H1 (cell line): Measurements from ENCODE around the gene MEF2D. TPM values are rescaled to one million over a fixed set of nuclear protein-coding genes. Genes with fewer than 3 reads are reported as not detected.

Experiments
- CTCF ChIA-PET: fragments of 300-600 bp; sonication (Branson Sonifier 250); formaldehyde crosslinking; loops from one replicate; lab custom pipeline; 2021; ENCODE audit not compliant: partially characterized antibody; lab: Charles Lee
- POLR2A ChIA-PET: fragments of 300-600 bp; sonication (Branson Sonifier 250); formaldehyde crosslinking; loops from one replicate; lab custom pipeline; 2021; ENCODE audit warnings: inconsistent platforms; ENCODE audit not compliant: partially characterized antibody; lab: Charles Lee
- DNase-seq, 2 experiments: peaks; one replicate each; pipeline versions ENCODE4 v3.0.0 to v3.0.0-alpha.2; 2010 to 2022; ENCODE audit warnings: low spot score in 2 of 2, low read depth in 1 of 2, mixed read lengths in 1 of 2
- FAIRE-seq: peaks from 2 replicates; lab custom pipeline; 2011; peaks lifted over from hg19 to GRCh38; lab: Jason Lieb, UNC
- H2AFZ ChIP-seq: 2 replicates; pipeline ENCODE4 v1.8.1; 2012; ENCODE audit warnings: low read length, inconsistent platforms
- H2AK5ac ChIP-seq: 2 replicates; pipeline ENCODE4 v1.6.1; 2013; ENCODE audit warnings: low read depth, low read length
- H2BK120ac ChIP-seq: replicated peaks from 2 replicates; pipeline ENCODE3; 2013; ENCODE audit warnings: low read depth, low read length, inconsistent platforms
- H2BK12ac ChIP-seq: 2 replicates; pipeline ENCODE4 v1.6.1; 2013; ENCODE audit warnings: low read depth, low read length
- H2BK15ac ChIP-seq: 2 replicates; pipeline ENCODE4 v1.6.1; 2013; ENCODE audit warnings: low read length
- H2BK20ac ChIP-seq: 2 replicates; pipeline ENCODE4 v1.6.1; 2013; ENCODE audit warnings: low read length
- H2BK5ac ChIP-seq: 2 replicates; pipeline ENCODE4 v1.6.1; 2013; ENCODE audit warnings: low read depth, low read length
- H3K14ac ChIP-seq: 2 replicates; pipeline ENCODE4 v1.6.1; 2013; ENCODE audit warnings: inconsistent platforms; ENCODE audit not compliant: insufficient read length
- H3K18ac ChIP-seq: 2 replicates; pipeline ENCODE4 v1.6.1; 2013; ENCODE audit warnings: low read length; ENCODE audit errors: extremely low read depth
- H3K23ac ChIP-seq: 2 replicates; pipeline ENCODE4 v1.6.1; 2013; ENCODE audit warnings: inconsistent platforms; ENCODE audit not compliant: insufficient read length
- H3K23me2 ChIP-seq: 2 replicates; pipeline ENCODE4 v1.6.1; 2013; ENCODE audit warnings: low read depth, low read length
- H3K27ac ChIP-seq: 2 replicates; pipeline ENCODE4 v1.6.1; 2011; ENCODE audit warnings: low read depth, low read length, inconsistent platforms
- H3K27me3 ChIP-seq, 4 experiments: replicated peaks in 1 of 4; 1 replicate in 1 of 4; 2 replicates in 3 of 4; pipeline versions ENCODE4 v1.6.1 to v1.8.1; 2011 to 2013; ENCODE audit warnings: low read length in 3 of 4, mild to moderate bottlenecking in 3 of 4, inconsistent platforms in 2 of 4, mixed read lengths in 2 of 4, moderate library complexity in 1 of 4; ENCODE audit not compliant: control insufficient read depth in 3 of 4, insufficient read depth in 3 of 4; ENCODE audit errors: extremely low read depth in 1 of 4
- H3K36me3 ChIP-seq, 4 experiments: 2 replicates each; pipeline versions ENCODE4 v1.6.1 to v1.8.1; 2011 to 2013; ENCODE audit warnings: mild to moderate bottlenecking in 4 of 4, low read length in 3 of 4, moderate library complexity in 2 of 4, control low read depth in 1 of 4, inconsistent platforms in 1 of 4; ENCODE audit not compliant: insufficient read depth in 4 of 4, control insufficient read depth in 2 of 4
- H3K4ac ChIP-seq: replicated peaks from 2 replicates; pipeline ENCODE3; 2013; ENCODE audit warnings: low read length, low read depth, mixed read lengths, inconsistent platforms; ENCODE audit not compliant: insufficient read length
- H3K4me1 ChIP-seq, 4 experiments: replicated peaks in 1 of 4; 1 replicate in 1 of 4; 2 replicates in 3 of 4; pipeline versions ENCODE4 v1.6.1 to v1.8.1; 2011 to 2013; ENCODE audit warnings: low read length in 3 of 4, inconsistent platforms in 2 of 4, mixed read lengths in 1 of 4; ENCODE audit not compliant: insufficient read depth in 4 of 4, control insufficient read depth in 3 of 4
- H3K4me2 ChIP-seq, 2 experiments: 2 replicates each; pipeline versions ENCODE4 v1.6.1 to v1.8.1; 2011 to 2013; ENCODE audit warnings: low read depth in 2 of 2, low read length in 2 of 2, control low read depth in 1 of 2, inconsistent platforms in 1 of 2, mild to moderate bottlenecking in 1 of 2; ENCODE audit not compliant: insufficient read depth in 1 of 2
- H3K4me3 ChIP-seq, 4 experiments: fragments of 200-600, 300-600 bp in 1 of 4; sonication (generic), shearing (Covaris generic), sonication (Bioruptor Twin) in 1 of 4; 2 replicates each; pipeline versions ENCODE4 v1.5.1 to v1.8.1; 2011 to 2016; ENCODE audit warnings: low read length in 4 of 4, low read depth in 3 of 4, control low read depth in 2 of 4, inconsistent platforms in 2 of 4, mild to moderate bottlenecking in 2 of 4, mixed read lengths in 1 of 4, moderate library complexity in 1 of 4; ENCODE audit not compliant: insufficient read depth in 2 of 4; ENCODE audit errors: extremely low read depth in 1 of 4
- H3K56ac ChIP-seq: replicated peaks from 2 replicates; pipeline ENCODE3; 2013; ENCODE audit warnings: low read depth, mild to moderate bottlenecking, mixed read lengths, low read length, inconsistent platforms; ENCODE audit not compliant: insufficient read length
- H3K79me1 ChIP-seq: 2 replicates; pipeline ENCODE4 v1.6.1; 2013; ENCODE audit warnings: low read depth, low read length, control low read depth
- H3K79me2 ChIP-seq, 2 experiments: 2 replicates each; pipeline versions ENCODE4 v1.6.1 to v1.8.1; 2012 to 2013; ENCODE audit warnings: low read length in 2 of 2, mild to moderate bottlenecking in 2 of 2, inconsistent platforms in 1 of 2; ENCODE audit not compliant: insufficient read depth in 2 of 2, control insufficient read depth in 1 of 2
- H3K9ac ChIP-seq, 4 experiments: replicated peaks in 1 of 4; 1 replicate in 1 of 4; 2 replicates in 3 of 4; pipeline versions ENCODE4 v1.6.1 to v1.8.1; 2011 to 2013; ENCODE audit warnings: low read depth in 3 of 4, low read length in 3 of 4, control low read depth in 2 of 4, mild to moderate bottlenecking in 2 of 4, moderate library complexity in 2 of 4, inconsistent platforms in 1 of 4; ENCODE audit errors: extremely low read depth in 1 of 4
- H3K9me3 ChIP-seq, 2 experiments: 2 replicates each; pipeline versions ENCODE4 v1.6.1 to v1.8.1; 2012 to 2013; ENCODE audit warnings: mild to moderate bottlenecking in 2 of 2, moderate library complexity in 2 of 2, control low read depth in 1 of 2, inconsistent platforms in 1 of 2, low read depth in 1 of 2, low read length in 1 of 2, mixed read lengths in 1 of 2; ENCODE audit not compliant: insufficient read depth in 2 of 2
- H4K20me1 ChIP-seq, 2 experiments: replicated peaks in 1 of 2; 2 replicates each; pipeline versions ENCODE3 to v1.8.1; 2011 to 2013; ENCODE audit warnings: inconsistent platforms in 2 of 2, low read length in 2 of 2, mild to moderate bottlenecking in 1 of 2; ENCODE audit not compliant: insufficient read depth in 2 of 2, control insufficient read depth in 1 of 2
- H4K5ac ChIP-seq: 2 replicates; pipeline ENCODE4 v1.6.1; 2013; ENCODE audit warnings: low read length, low read depth, mixed read lengths, inconsistent platforms; ENCODE audit not compliant: insufficient read length
- H4K8ac ChIP-seq: 2 replicates; pipeline ENCODE4 v1.8.0; 2013; ENCODE audit warnings: mild to moderate bottlenecking, moderate library complexity, low read length, inconsistent platforms; ENCODE audit not compliant: insufficient read depth; ENCODE audit errors: extremely low read depth
- H4K91ac ChIP-seq: replicated peaks from 2 replicates; pipeline ENCODE3; 2013; ENCODE audit warnings: low read length, mixed read lengths, inconsistent platforms; ENCODE audit not compliant: insufficient read length
- BACH1 ChIP-seq: IDR thresholded peaks from 2 replicates; pipeline ENCODE4 v1.6.1; 2012; ENCODE audit warnings: low read length, improper control_type of control experiment
- BCL11A ChIP-seq, 2 experiments: IDR thresholded peaks; one replicate each; pipeline ENCODE4 v1.6.1; 2011; ENCODE audit warnings: low read depth in 2 of 2, low read length in 2 of 2, mild to moderate bottlenecking in 2 of 2
- CHD2 ChIP-seq: IDR thresholded peaks from 2 replicates; pipeline ENCODE4 v1.6.1; 2012; ENCODE audit warnings: low read length, improper control_type of control experiment
- GABPA ChIP-seq: IDR thresholded peaks from 2 replicates; pipeline ENCODE4 v1.6.1; 2011; ENCODE audit warnings: mild to moderate bottlenecking, low read length, moderate library complexity, borderline replicate concordance; ENCODE audit not compliant: insufficient read depth
- RAD21 ChIP-seq, 2 experiments: IDR thresholded peaks in 1 of 2; conservative IDR thresholded peaks in 1 of 2; 2 replicates each; pipeline ENCODE4 v1.6.1; 2011; ENCODE audit warnings: low read depth in 2 of 2, low read length in 2 of 2, improper control_type of control experiment in 1 of 2, inconsistent platforms in 1 of 2, mild to moderate bottlenecking in 1 of 2, moderate library complexity in 1 of 2
- RFX5 ChIP-seq: IDR thresholded peaks from 2 replicates; pipeline ENCODE4 v1.6.1; 2011; ENCODE audit warnings: low read depth, low read length, improper control_type of control experiment, borderline replicate concordance
- SIN3A ChIP-seq, 2 experiments: IDR thresholded peaks in 1 of 2; conservative IDR thresholded peaks in 1 of 2; 2 replicates each; pipeline ENCODE4 v1.6.1; 2011 to 2012; ENCODE audit warnings: low read length in 2 of 2, improper control_type of control experiment in 1 of 2, low read depth in 1 of 2, mild to moderate bottlenecking in 1 of 2
- WGBS, 2 experiments: shearing (Covaris generic) in 1 of 2; methylation state at CpG; one replicate each; pipeline versions ENCODE4 v1.1.6 to v1.1.7; 2013 to 2015; ENCODE audit warnings: low lambda C conversion rate in 2 of 2, mixed read lengths in 2 of 2, inconsistent platforms in 1 of 2, low coverage in 1 of 2, missing lambda C conversion rate in 1 of 2; ENCODE audit not compliant: insufficient replicate concordance in 2 of 2, insufficient coverage in 1 of 2, insufficient read length in 1 of 2; ENCODE audit errors: extremely low coverage in 1 of 2, missing lambda C conversion rate in 1 of 2; 5-methylcytosine and 5-hydroxymethylcytosine counted together
- polyA plus RNA-seq, 7 experiments: library from polyadenylated mRNA; depleted of rRNA in 3 of 7; stranded (reverse) in 5 of 7; unstranded in 2 of 7; fragments of >200 nt in 5 of 7; fragments of 200-250 nt in 2 of 7; gene quantifications; 1 replicate in 5 of 7; 2 replicates in 1 of 7; 4 replicates in 1 of 7; pipeline versions ENCODE4 v1.2.1 to v1.2.3, GENCODE V29; 2011 to 2013; ENCODE audit warnings: missing spikeins in 2 of 7, mixed read lengths in 2 of 7
- total RNA-seq: library from RNA; stranded (reverse); fragmentation: NEBNext Ultra II Directional; extraction: Animal tissue kit (Norgen Biotek cat#: 25700); gene quantifications from 2 replicates; pipeline ENCODE4 v1.2.1, GENCODE V29; 2021
- TF ChIP-seq, protein P1 (sequence below): IDR thresholded peaks from 2 replicates; pipeline ENCODE4 v1.6.1; 2012; ENCODE audit warnings: low read length, inconsistent platforms

MEF2D gene
- total and polyA plus RNA-seq, 2 of the 8 experiments (the other 6 are each of a cell fraction or from before 2014, with no cell fraction given): 17.3 to 20.3 TPM

DNA sequence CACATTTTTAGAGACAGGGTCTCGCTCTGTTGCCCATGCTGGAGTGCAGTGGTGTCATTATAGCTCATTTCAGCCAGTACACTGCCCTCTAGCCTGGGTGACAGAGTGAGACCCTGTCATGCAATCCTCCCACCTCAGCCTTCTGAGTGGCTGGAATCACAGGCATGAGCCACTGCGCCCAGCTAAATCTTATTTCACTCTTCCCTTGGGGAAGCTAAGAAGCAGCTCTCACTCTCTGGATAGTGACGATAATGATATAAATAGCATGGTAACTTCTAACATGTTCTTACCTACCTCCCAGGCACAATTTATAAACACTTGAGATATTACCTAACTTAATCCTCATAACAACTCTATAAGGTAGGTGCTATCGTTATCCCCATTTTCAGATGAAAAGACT is 46.9 kb upstream of the MEF2D start:
- Histone ChIP-seq H3K18ac (no peak overlapping the region), H3K9me3 (no peaks in the 10 kb centered on the region), H2AFZ (no peak overlapping the region), H2BK12ac (no peak overlapping the region), H4K8ac (no peak overlapping the region), H3K14ac (no peak overlapping the region), H3K36me3 (peaks cover 3 to 24% (median 14%) of the 10 kb centered on the region in 4 experiments; a peak in 7 of 8 replicates), H2BK20ac (no peak overlapping the region), H3K4me1 (no peaks in the 10 kb centered on the region), H3K9ac (no peak overlapping the region), H3K4ac (no peak overlapping the region), H4K91ac (no peak overlapping the region), H4K20me1 (peaks cover 0 to 8% of the 10 kb centered on the region in 2 experiments), H4K5ac (no peak overlapping the region), H3K79me2 (no peaks in the 10 kb centered on the region), H3K79me1 (no peaks in the 10 kb centered on the region), H3K23ac (no peak overlapping the region), H3K4me2 (no peak overlapping the region), H3K4me3 (no peak overlapping the region), H2BK5ac (no peak overlapping the region), H3K56ac (no peak overlapping the region), H3K27me3 (no peaks in the 10 kb centered on the region), H2BK120ac (no peak overlapping the region), H2BK15ac (no peak overlapping the region), H2AK5ac (no peak overlapping the region), H3K23me2 (no peaks in the 10 kb centered on the region), H3K27ac (no peak overlapping the region)
- TF ChIP-seq BACH1 (no peak), SIN3A (conservative IDR thresholded peaks at IDR 0.05 in 1 of 2, IDR thresholded peaks at IDR 0.05 in 1 of 2; ENCODE audit: low read depth in 1 of 2, low read length in 2 of 2) (no peak), CHD2 (no peak), RAD21 (IDR thresholded peaks at IDR 0.05 in 1 of 2, conservative IDR thresholded peaks at IDR 0.05 in 1 of 2; ENCODE audit: low read depth in 2 of 2, low read length in 2 of 2) (no peak), BCL11A (IDR thresholded peaks at IDR 0.05; ENCODE audit: low read depth in 2 of 2, low read length in 2 of 2) (no peak), RFX5 (no peak), GABPA (no peak)
- TF ChIP-seq, protein P1, sequence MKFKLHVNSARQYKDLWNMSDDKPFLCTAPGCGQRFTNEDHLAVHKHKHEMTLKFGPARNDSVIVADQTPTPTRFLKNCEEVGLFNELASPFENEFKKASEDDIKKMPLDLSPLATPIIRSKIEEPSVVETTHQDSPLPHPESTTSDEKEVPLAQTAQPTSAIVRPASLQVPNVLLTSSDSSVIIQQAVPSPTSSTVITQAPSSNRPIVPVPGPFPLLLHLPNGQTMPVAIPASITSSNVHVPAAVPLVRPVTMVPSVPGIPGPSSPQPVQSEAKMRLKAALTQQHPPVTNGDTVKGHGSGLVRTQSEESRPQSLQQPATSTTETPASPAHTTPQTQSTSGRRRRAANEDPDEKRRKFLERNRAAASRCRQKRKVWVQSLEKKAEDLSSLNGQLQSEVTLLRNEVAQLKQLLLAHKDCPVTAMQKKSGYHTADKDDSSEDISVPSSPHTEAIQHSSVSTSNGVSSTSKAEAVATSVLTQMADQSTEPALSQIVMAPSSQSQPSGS: no peak
- FAIRE-seq: no peak
- 95% methylated on average over 4 of the region's 4 CpGs; no CpG with 5 or more reads in 1 of the 2 experiments for WGBS, 2 experiments
- no peak for DNase-seq
- CTCF ChIA-PET: interaction anchor here (0.6 to 6.8 kb wide), 7 partner anchors 12 to 102 kb away, joined by 3 to 33 read pairs (median 3); no protein-coding TSS in a partner anchor
- POLR2A ChIA-PET: interaction anchor here (0.6 to 1.3 kb wide), 2 partner anchors 11 to 44 kb away, joined by 3 read pairs; no protein-coding TSS in a partner anchor
